Activated T-helper 2 cell treated with anti-CD3 and anti-CD28 coated beads, Interferon-gamma antibody, Interleukin-2, Interleukin-4, amounts not matched to agents 10 μg/mL and 5 μg/mL and 100 μg/mL, durations not matched to agents 14 hours and 24 hours and 36 hours (primary cell): ENCODE measurements around the gene TMEM125. TPM values are rescaled to one million over a fixed set of nuclear protein-coding genes. Genes with fewer than 3 reads are reported as not detected.
A peak's percentile ranks its signal among the peaks of the same experiment; 100 is the strongest.

Experiments
- DNase-seq: peaks from one replicate; pipeline ENCODE4 v3.0.0; 2021; ENCODE audit warnings: low spot score
- H3K27ac Mint-ChIP-seq: one replicate; pipeline ENCODE4 v1.8.0; 2021; ENCODE audit warnings: mixed read lengths
- H3K27me3 Mint-ChIP-seq: one replicate; pipeline ENCODE4 v1.8.0; 2021; ENCODE audit warnings: low read depth, mixed read lengths
- H3K36me3 Mint-ChIP-seq: one replicate; pipeline ENCODE4 v1.8.0; 2021; ENCODE audit warnings: low read depth, mixed read lengths
- H3K4me1 Mint-ChIP-seq: one replicate; pipeline ENCODE4 v1.8.0; 2021; ENCODE audit warnings: low read depth, mixed read lengths
- H3K4me3 Mint-ChIP-seq: one replicate; pipeline ENCODE4 v1.8.0; 2021; ENCODE audit warnings: low read depth, mild to moderate bottlenecking, moderate library complexity, mixed read lengths
- H3K9me3 Mint-ChIP-seq: one replicate; pipeline ENCODE4 v1.8.0; 2021; ENCODE audit warnings: mixed read lengths
- intact Hi-C: fragments of 100-400 bp; cut with micrococcal nuclease; formaldehyde crosslinking; loops from one replicate; pipeline ENCODE4 v1.15.1; 2023
- total RNA-seq: library from RNA; stranded (reverse); gene quantifications from 2 replicates; pipeline ENCODE4 v1.2.3, GENCODE V29; 2022

TMEM125 gene
- total RNA-seq, 1 donor from 2014 or later = not detected

GRCh38 chr1:43253876-43254275 is 15.9 kb upstream of the TMEM125 start:
- Mint-ChIP-seq H3K27me3 (peaks cover 18% of the 10 kb centered on the region), H3K4me1 (no peaks in the 10 kb centered on the region), H3K27ac (no peak overlapping the region), H3K36me3 (no peaks in the 10 kb centered on the region), H3K9me3 (peaks cover 15% of the 10 kb centered on the region), H3K4me3 (no peak overlapping the region)
- no peak for DNase-seq
- intact Hi-C loops = no loop called here

GRCh38 chr1:43255438-43256210 is 14.2 kb upstream of the TMEM125 start:
- no peak overlapping the region for H3K27ac Mint-ChIP-seq
- H3K9me3 Mint-ChIP-seq = peaks cover 15% of the 10 kb centered on the region
- peaks cover 18% of the 10 kb centered on the region for H3K27me3 Mint-ChIP-seq
- no peak for DNase-seq
- H3K36me3 Mint-ChIP-seq = no peaks in the 10 kb centered on the region
- intact Hi-C loops = no loop called here
- no peaks in the 10 kb centered on the region for H3K4me1 Mint-ChIP-seq
- H3K4me3 Mint-ChIP-seq = no peak overlapping the region

GRCh38 chr1:43256675-43257570 is 12.9 kb upstream of the TMEM125 start:
- peaks cover 8% of the 10 kb centered on the region for H3K27me3 Mint-ChIP-seq
- H3K4me1 Mint-ChIP-seq = no peaks in the 10 kb centered on the region
- no peak for DNase-seq
- no peak overlapping the region for H3K4me3 Mint-ChIP-seq
- peaks cover 9% of the 10 kb centered on the region for H3K9me3 Mint-ChIP-seq
- H3K36me3 Mint-ChIP-seq = no peaks in the 10 kb centered on the region
- no peak overlapping the region for H3K27ac Mint-ChIP-seq
- intact Hi-C loops = no loop called here

GRCh38 chr1:43258370-43258769 is 11.4 kb upstream of the TMEM125 start:
- intact Hi-C loops = no loop called here
- H3K27me3 Mint-ChIP-seq = peaks cover 1% of the 10 kb centered on the region
- H3K36me3 Mint-ChIP-seq = no peaks in the 10 kb centered on the region
- no peak overlapping the region for H3K27ac Mint-ChIP-seq
- no peak overlapping the region for H3K4me3 Mint-ChIP-seq
- no peaks in the 10 kb centered on the region for H3K4me1 Mint-ChIP-seq
- DNase-seq = no peak
- H3K9me3 Mint-ChIP-seq = peaks cover 18% of the 10 kb centered on the region

- Mint-ChIP-seq H3K9me3 (peaks cover 16% of the 10 kb centered on the region), H3K27ac (no peak overlapping the region), H3K4me3 (no peak overlapping the region), H3K36me3 (no peaks in the 10 kb centered on the region), H3K4me1 (no peaks in the 10 kb centered on the region), H3K27me3 (peaks cover 9% of the 10 kb centered on the region)
- DNase-seq = no peak
- intact Hi-C loops = no loop called here
Observed at GRCh38 chr1:43265431-43265830, 4.4 kb upstream of the TMEM125 start.

GRCh38 chr1:43266881-43267280 is 2.9 kb upstream of the TMEM125 start:
- Mint-ChIP-seq H3K36me3 (no peaks in the 10 kb centered on the region), H3K27me3 (peaks cover 9% of the 10 kb centered on the region), H3K4me1 (peaks cover 12% of the 10 kb centered on the region), H3K9me3 (peaks cover 16% of the 10 kb centered on the region), H3K27ac (no peak overlapping the region), H3K4me3 (no peak overlapping the region)
- intact Hi-C loops = no loop called here
- DNase-seq = no peak

GRCh38 chr1:43267291-43267805 is 2.4 kb upstream of the TMEM125 start:
- H3K9me3 Mint-ChIP-seq = peaks cover 13% of the 10 kb centered on the region
- peaks cover 12% of the 10 kb centered on the region for H3K4me1 Mint-ChIP-seq
- H3K27me3 Mint-ChIP-seq = peaks cover 9% of the 10 kb centered on the region
- no peaks in the 10 kb centered on the region for H3K36me3 Mint-ChIP-seq
- H3K4me3 Mint-ChIP-seq = no peak overlapping the region
- intact Hi-C loops = no loop called here
- no peak for DNase-seq
- no peak overlapping the region for H3K27ac Mint-ChIP-seq

- peaks cover 8% of the 10 kb centered on the region for H3K9me3 Mint-ChIP-seq
- no peaks in the 10 kb centered on the region for H3K36me3 Mint-ChIP-seq
- DNase-seq = no peak
- H3K27me3 Mint-ChIP-seq = peaks cover 9% of the 10 kb centered on the region
- H3K4me3 Mint-ChIP-seq = no peak overlapping the region
- no peak overlapping the region for H3K27ac Mint-ChIP-seq
- intact Hi-C loops = no loop called here
- peaks cover 12% of the 10 kb centered on the region for H3K4me1 Mint-ChIP-seq
Observed at GRCh38 chr1:43267818-43268425, 1.9 kb upstream of the TMEM125 start.

GRCh38 chr1:43270421-43271095 is 775 bp downstream of the TMEM125 start:
- H3K27me3 Mint-ChIP-seq = peaks cover 9% of the 10 kb centered on the region
- H3K27ac Mint-ChIP-seq = no peak overlapping the region
- intact Hi-C loops = no loop called here
- DNase-seq = no peak
- peaks cover 13% of the 10 kb centered on the region for H3K9me3 Mint-ChIP-seq
- H3K36me3 Mint-ChIP-seq = peaks cover 7% of the 10 kb centered on the region
- peaks cover 22% of the 10 kb centered on the region for H3K4me1 Mint-ChIP-seq
- H3K4me3 Mint-ChIP-seq = no peak overlapping the region

- H3K27ac Mint-ChIP-seq = peak overlapping the region; percentile 0
- peaks cover 7% of the 10 kb centered on the region for H3K36me3 Mint-ChIP-seq
- intact Hi-C loops = no loop called here
- H3K27me3 Mint-ChIP-seq = peaks cover 9% of the 10 kb centered on the region
- no peak overlapping the region for H3K4me3 Mint-ChIP-seq
- peaks cover 22% of the 10 kb centered on the region for H3K4me1 Mint-ChIP-seq
- H3K9me3 Mint-ChIP-seq = peaks cover 13% of the 10 kb centered on the region
- DNase-seq = no peak
Observed at GRCh38 chr1:43271186-43272118, 1.7 kb downstream of the TMEM125 start.

- Mint-ChIP-seq H3K36me3 (peaks cover 7% of the 10 kb centered on the region), H3K9me3 (peaks cover 13% of the 10 kb centered on the region), H3K4me3 (no peak overlapping the region), H3K27ac (no peak overlapping the region), H3K27me3 (peaks cover 7% of the 10 kb centered on the region), H3K4me1 (peaks cover 22% of the 10 kb centered on the region)
- no peak for DNase-seq
- intact Hi-C loops = no loop called here
Observed at GRCh38 chr1:43272161-43272560, 2.4 kb downstream of the TMEM125 start.
